Pancreas (tissue), 10 donors: ENCODE data around the gene ADD2. TPM values are rescaled to one million over a fixed set of nuclear protein-coding genes. Genes with fewer than 3 reads are reported as not detected.

Experiments
- ATAC-seq, 4 donors: fragments of 200-7000 bp; cut with Tn5 transposase; one replicate each; pipeline versions ENCODE4 v1.8.0 to v1.9.1; 2020; ENCODE audit warnings: mild to moderate bottlenecking in 4 of 4, moderate library complexity in 4 of 4
- DNase-seq, 6 donors: peaks; one replicate each; pipeline ENCODE4 v3.0.0-alpha.2; 2020
- FAIRE-seq: peaks from 2 replicates; lab custom pipeline; 2012; peaks lifted over from hg19 to GRCh38; lab: Jason Lieb, UNC
- H3K27ac ChIP-seq, 4 donors: fragments of 200-600 bp; sonication (generic); 1 replicate in 3 of 4; 2 replicates in 1 of 4; pipeline versions ENCODE4 v1.5.0 to v1.8.0; 2020
- H3K27me3 ChIP-seq, 4 donors: fragments of 200-600 bp; one replicate each; pipeline ENCODE4 v1.8.0; 2021
- H3K36me3 ChIP-seq, 3 donors: fragments of 200-600 bp; sonication (generic) in 1 of 3; one replicate each; pipeline versions ENCODE4 v1.5.0 to v1.8.0; 2020 to 2021
- H3K4me1 ChIP-seq, 3 donors: fragments of 200-600 bp; one replicate each; pipeline ENCODE4 v1.8.0; 2021
- H3K4me3 ChIP-seq, 4 donors: fragments of 200-600 bp; sonication (generic) in 2 of 4; one replicate each; pipeline versions ENCODE4 v1.5.0 to v1.8.0; 2020 to 2021
- H3K9me3 ChIP-seq, 4 donors: fragments of 200-600 bp; one replicate each; pipeline ENCODE4 v1.8.0; 2021
- WGBS, 2 donors: extraction: QIAGEN DNeasy Blood & Tissue Kit; methylation state at CpG; one replicate each; pipeline ENCODE4 v1.1.7; 2013; 5-methylcytosine and 5-hydroxymethylcytosine counted together
- intact Hi-C, 3 donors: fragments of 100-400 bp; cut with DNase I; formaldehyde crosslinking; loops; one replicate each; pipeline versions ENCODE4 v1.11.1 to v1.14.2; 2022
- polyA plus RNA-seq, 2 donors: library from polyadenylated mRNA; stranded (reverse); fragments of 200-250 nt; gene quantifications; one replicate each; pipeline ENCODE4 v1.2.3, GENCODE V29; 2013
- total RNA-seq, 6 donors: library from RNA; stranded (reverse); fragmentation: NEBNext Ultra II Directional in 4 of 6; extraction: Animal tissue kit (Norgen Biotek cat#: 25700) in 4 of 6; gene quantifications; one replicate each; pipeline versions ENCODE4 v1.2.1 to v1.2.4, GENCODE V29; 2021 to 2023
- TF ChIP-seq, protein P1 (sequence below), 4 donors: fragments of 200-600 bp; sonication (generic) in 3 of 4; IDR thresholded peaks; one replicate each; pipeline versions ENCODE4 v1.5.0 to v1.8.0; 2021; ENCODE audit warnings: antibody characterized with exemption in 4 of 4
- donor health status: healthy with polysubstance abuse.
- donor health status: DM: no; HTN: no; CAD: no; lungs with moderate emphysema.
- donor health status: DM: no; HTN: no; CAD: no.
- donor health status: control.
- donor health status: control.
- donor health status: Bipolar disorder and iron deficiency.
- donor health status: DM: yes; HTN: yes; CAD: no.
- donor health status: DM: no; HTN: no; CAD: no.
- donor health status: DM: no; HTN: no; CAD: no.
- donor health status: DM: yes; HTN: yes; CAD: no.

The ADD2 gene
- total and polyA plus RNA-seq, 8 donors: 0.38 to 5.5 (median 3.3) TPM

DNA sequence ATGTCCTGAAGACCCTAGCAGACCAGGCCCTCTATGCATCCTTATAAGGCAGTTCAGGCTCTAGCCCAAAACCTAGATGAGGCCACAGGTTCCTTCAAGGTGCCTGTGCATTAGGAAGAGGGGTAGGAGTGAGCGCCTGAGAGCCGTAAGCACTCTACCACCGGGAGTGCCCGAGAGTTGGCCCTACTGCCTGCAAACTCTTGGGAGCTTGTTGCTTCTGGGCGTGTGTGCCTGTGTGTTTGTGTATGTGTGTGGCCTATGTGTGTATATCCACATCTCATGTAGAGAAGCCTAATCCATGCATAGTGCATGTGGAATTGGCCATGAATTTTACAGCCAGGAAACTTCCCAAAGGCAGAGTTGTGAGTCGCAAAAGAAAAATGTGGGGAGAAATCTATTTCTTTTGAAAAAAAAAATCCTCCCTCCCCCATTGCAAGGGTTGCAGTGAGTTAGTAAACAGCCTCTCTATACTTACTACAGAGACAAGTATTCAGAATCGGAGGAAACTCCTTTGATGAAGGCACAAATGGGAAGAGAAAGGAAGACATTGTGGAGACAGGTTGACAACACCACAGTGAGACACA is 96.8 kb downstream of the ADD2 start:
- TF ChIP-seq, protein P1, sequence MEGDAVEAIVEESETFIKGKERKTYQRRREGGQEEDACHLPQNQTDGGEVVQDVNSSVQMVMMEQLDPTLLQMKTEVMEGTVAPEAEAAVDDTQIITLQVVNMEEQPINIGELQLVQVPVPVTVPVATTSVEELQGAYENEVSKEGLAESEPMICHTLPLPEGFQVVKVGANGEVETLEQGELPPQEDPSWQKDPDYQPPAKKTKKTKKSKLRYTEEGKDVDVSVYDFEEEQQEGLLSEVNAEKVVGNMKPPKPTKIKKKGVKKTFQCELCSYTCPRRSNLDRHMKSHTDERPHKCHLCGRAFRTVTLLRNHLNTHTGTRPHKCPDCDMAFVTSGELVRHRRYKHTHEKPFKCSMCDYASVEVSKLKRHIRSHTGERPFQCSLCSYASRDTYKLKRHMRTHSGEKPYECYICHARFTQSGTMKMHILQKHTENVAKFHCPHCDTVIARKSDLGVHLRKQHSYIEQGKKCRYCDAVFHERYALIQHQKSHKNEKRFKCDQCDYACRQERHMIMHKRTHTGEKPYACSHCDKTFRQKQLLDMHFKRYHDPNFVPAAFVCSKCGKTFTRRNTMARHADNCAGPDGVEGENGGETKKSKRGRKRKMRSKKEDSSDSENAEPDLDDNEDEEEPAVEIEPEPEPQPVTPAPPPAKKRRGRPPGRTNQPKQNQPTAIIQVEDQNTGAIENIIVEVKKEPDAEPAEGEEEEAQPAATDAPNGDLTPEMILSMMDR (IDR thresholded peaks at IDR 0.05): no peak
- Histone ChIP-seq H3K27me3 (no peaks in the 10 kb centered on the region), H3K4me3 (no peak overlapping the region), H3K36me3 (no peaks in the 10 kb centered on the region), H3K4me1 (no peaks in the 10 kb centered on the region), H3K9me3 (no peaks in the 10 kb centered on the region), H3K27ac (no peak overlapping the region)
- FAIRE-seq: no peak
- intact Hi-C loops: no loop called here
- DNase-seq: no peak
- ATAC-seq: no peak
- WGBS, 2 donors: 90 to 93% methylated on average over 7 of the region's 7 CpGs

DNA sequence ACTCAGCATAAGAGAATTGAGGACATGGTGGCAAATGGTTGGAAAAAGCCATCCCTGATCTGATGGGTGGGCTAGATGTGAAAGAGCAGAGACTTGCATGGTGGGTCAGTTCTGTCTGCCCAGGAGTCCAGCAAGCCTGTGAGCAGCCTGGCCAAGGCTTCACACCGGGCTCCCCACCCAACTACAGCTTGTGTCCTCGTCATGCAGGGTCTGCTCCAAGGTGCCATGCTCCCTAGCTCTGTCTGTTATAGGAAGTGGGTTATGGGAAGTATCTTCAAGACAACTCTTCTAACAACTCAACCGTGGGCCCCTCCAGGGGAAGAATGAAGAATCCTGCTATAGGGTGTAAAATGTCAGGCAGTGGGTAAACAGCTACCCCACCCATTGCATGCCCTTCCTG is 97.4 kb downstream of the ADD2 start:
- intact Hi-C loops: no loop called here
- Histone ChIP-seq H3K4me3 (no peak overlapping the region), H3K27me3 (no peaks in the 10 kb centered on the region), H3K27ac (no peak overlapping the region), H3K9me3 (no peaks in the 10 kb centered on the region), H3K36me3 (no peaks in the 10 kb centered on the region), H3K4me1 (no peaks in the 10 kb centered on the region)
- TF ChIP-seq, protein P1 (IDR thresholded peaks at IDR 0.05): no peak
- DNase-seq (no peak), ATAC-seq (no peak), FAIRE-seq (no peak)
- 75 to 91% methylated on average over 3 of the region's 3 CpGs for WGBS, 2 donors

DNA sequence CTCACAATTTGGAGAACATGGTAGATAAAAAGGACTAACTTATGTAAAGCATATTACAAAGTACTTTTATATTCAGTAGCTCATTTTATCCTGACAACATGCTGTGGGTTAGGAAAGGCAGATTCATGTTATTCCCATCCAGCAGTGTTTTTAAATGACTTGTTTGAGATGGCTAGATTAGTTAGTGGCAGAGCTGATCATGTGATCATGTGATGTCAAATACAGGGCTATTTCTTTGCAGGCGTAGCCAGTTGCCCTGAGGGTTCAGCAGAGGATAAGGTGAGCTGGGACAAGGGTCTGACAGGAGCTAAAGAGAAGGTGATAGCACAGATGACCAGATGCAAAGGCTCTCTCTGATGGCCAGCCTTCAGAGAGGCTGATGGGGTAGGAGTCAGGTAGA is 97.8 kb downstream of the ADD2 start:
- ATAC-seq (no peak), DNase-seq (no peak), FAIRE-seq (no peak)
- intact Hi-C loops: no loop called here
- TF ChIP-seq, protein P1 (IDR thresholded peaks at IDR 0.05): no peak
- Histone ChIP-seq H3K36me3 (no peaks in the 10 kb centered on the region), H3K4me3 (no peak overlapping the region), H3K27me3 (no peaks in the 10 kb centered on the region), H3K27ac (no peak overlapping the region), H3K9me3 (no peaks in the 10 kb centered on the region), H3K4me1 (no peaks in the 10 kb centered on the region)
- WGBS, 2 donors: 89 to 91% methylated on average over 1 of the region's 1 CpG

DNA sequence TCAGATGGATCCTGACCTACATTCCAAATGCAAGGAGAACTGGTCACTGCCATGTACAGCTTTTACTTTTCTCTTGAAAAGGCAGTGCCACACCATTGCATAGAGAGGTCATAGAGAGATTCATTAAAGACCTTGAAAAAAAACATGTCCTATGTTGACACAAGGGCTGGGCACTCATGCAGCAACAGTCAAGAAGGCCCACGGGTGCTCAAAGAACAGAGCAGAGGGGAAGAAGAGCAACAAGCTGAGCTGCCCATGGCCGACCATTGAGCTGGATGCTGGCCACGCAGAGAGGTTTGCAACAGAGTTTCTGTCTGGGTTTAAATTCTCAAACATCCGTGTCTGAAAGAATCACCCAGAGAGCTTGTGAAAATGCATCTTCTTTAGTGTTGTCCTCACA is 99.1 kb downstream of the ADD2 start:
- no peaks in the 10 kb centered on the region for H3K4me1 ChIP-seq
- no peak overlapping the region for H3K27ac ChIP-seq
- no peaks in the 10 kb centered on the region for H3K9me3 ChIP-seq
- TF ChIP-seq, protein P1 (IDR thresholded peaks at IDR 0.05): no peak
- H3K4me3 ChIP-seq: no peak overlapping the region
- H3K27me3 ChIP-seq: no peaks in the 10 kb centered on the region
- no peak for FAIRE-seq
- 79 to 80% methylated on average over 4 of the region's 4 CpGs for WGBS, 2 donors
- H3K36me3 ChIP-seq: no peaks in the 10 kb centered on the region
- intact Hi-C loops: no loop called here
- DNase-seq: no peak
- ATAC-seq: no peak

DNA sequence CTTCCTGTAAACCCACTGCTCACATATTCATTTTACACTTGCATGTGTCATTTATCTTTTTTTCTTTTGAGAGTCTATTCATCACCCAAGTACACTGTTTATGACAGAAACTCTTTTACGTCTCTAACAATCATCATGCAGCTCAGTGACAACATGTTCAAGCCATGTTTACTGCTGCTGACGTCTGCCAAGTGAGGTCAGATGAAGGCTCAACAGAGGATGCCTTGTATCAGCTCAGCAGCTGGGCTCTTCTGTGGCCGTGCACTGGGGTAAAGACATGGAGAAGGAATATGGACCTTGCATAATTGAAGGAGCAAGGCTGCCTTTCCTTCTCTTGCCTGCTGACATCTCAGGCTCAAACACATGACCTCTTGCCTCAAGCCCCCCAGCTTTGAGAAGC is 99.6 kb downstream of the ADD2 start:
- FAIRE-seq (no peak), ATAC-seq (no peak), DNase-seq (no peak)
- intact Hi-C loops: no loop called here
- WGBS, 2 donors: 75 to 83% methylated on average over 3 of the region's 3 CpGs
- no peaks in the 10 kb centered on the region for H3K36me3 ChIP-seq
- no peak overlapping the region for H3K27ac ChIP-seq
- TF ChIP-seq, protein P1 (IDR thresholded peaks at IDR 0.05): no peak
- H3K9me3 ChIP-seq: no peaks in the 10 kb centered on the region
- H3K27me3 ChIP-seq: no peaks in the 10 kb centered on the region
- no peak overlapping the region for H3K4me3 ChIP-seq
- H3K4me1 ChIP-seq: no peaks in the 10 kb centered on the region
